Mononuclear cell (primary cell): Measurements from ENCODE around the gene SS18L1. TPM values are rescaled to one million over a fixed set of nuclear protein-coding genes. Genes with fewer than 3 reads are reported as not detected.
A peak's percentile ranks its signal among the peaks of the same experiment; 100 is the strongest.
"Not testable (repeated sequence)": the region's sequence is repeated elsewhere in the genome, so short reads cannot be mapped to it uniquely, and the experiment has no call there.

Experiments
- H3K27me3 ChIP-seq: 2 replicates; pipeline ENCODE4 v1.6.0; 2011; ENCODE audit warnings: low read length, control low read depth; ENCODE audit not compliant: insufficient read depth
- H3K4me1 ChIP-seq: 2 replicates; pipeline ENCODE4 v1.5.1; 2011; ENCODE audit warnings: mild to moderate bottlenecking, low read length, control low read depth; ENCODE audit not compliant: insufficient read depth
- H3K4me3 ChIP-seq: 2 replicates; pipeline ENCODE4 v1.5.1; 2011; ENCODE audit warnings: mild to moderate bottlenecking, low read length, moderate library complexity
- H3K9me3 ChIP-seq: 2 replicates; pipeline ENCODE4 v1.5.1; 2011; ENCODE audit warnings: low read depth, mild to moderate bottlenecking, control low read depth, low read length
- total RNA-seq: library from RNA; depleted of rRNA; stranded (reverse); fragments of >200 nt; gene quantifications from one replicate; pipeline ENCODE4 v1.2.3, GENCODE V29; 2012

The SS18L1 gene
- total RNA-seq, 1 donor = 6.3 TPM

DNA sequence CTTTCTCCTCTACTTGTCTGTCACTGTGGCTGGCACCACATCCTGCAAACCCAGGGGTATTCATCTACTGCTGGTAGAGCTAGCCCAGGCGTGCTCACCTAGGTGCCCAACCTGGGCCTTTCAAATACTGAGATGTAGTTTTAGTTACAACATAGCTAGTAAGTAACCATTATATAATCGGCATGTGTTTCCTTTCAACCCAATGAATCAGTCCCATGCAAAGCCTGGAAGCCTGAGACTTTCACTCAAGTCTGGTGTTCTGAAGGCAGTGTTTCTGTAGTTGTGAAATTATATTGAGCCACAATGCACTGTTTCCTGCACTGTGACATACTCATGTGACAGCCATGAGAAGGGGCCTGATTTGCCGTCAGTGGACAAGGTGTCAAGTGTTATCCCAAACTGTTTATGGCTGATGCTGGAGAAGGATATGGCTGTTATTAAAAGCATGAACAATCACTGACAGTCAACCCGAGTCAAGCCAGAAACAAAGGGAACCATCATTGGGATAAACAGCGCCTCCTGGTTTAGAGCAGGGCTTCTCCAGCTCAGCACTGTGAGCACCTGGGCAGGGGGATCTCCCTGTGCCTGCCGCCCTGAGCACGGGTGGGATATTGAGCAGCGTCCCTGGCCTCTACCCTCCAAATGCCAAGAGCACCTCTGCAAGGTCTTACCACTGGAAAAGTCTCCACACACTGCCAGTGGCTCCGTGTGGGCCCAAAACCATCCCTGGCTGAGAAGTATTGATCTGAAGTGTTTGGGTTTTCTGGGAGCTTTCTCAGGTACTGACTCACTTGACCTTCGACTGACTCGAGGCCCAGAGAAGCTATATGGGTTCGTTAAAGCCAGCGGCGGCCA is 1.9 kb upstream of the SS18L1 start:
- H3K4me1 ChIP-seq = peaks cover 34% of the 10 kb centered on the region
- H3K27me3 ChIP-seq = no peaks in the 10 kb centered on the region
- H3K4me3 ChIP-seq = peak overlapping the region; percentile 75
- no peaks in the 10 kb centered on the region for H3K9me3 ChIP-seq

DNA sequence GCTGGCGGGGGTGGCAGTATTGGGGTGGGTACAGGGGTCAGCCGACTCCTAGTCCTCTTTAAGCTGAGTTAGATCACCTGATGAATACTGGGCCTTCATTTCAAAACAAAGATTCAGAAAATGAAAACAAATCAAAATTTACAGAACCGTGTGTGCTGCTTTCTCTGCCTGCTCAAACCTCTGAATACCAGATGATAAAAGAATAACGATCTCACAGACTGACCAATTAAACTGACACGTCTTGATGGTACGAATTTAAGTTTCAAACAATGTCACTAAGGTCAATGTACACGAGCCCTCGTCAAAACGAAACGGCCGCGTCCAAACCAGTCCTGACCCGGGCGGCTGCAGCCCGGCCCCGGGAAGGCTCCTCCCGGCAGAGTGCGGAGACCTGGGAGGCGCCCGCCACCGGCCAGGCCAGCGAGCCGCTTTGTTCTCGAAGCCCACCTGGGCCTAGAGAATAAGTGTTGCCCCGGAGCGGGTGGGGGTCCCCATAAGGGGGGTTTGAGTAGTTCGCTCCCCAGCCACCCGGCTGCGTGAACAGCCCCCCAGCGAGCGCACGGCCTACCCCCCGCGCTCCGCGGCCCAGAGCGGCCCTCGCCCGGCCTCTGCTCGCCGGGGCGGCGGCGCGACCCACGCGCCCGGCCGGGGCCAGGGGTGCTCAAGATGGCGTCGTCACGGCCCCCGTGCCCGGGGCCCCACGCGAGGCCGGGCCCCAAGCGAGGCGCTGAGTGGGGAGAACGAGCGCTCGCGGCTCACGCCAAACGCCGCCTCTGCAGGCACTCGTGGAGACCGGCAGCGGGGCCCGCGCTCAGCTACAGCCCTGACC is 1.1 kb upstream of the SS18L1 start:
- Histone ChIP-seq H3K4me3 (peak overlapping the region; percentile 75), H3K4me1 (peaks cover 34% of the 10 kb centered on the region), H3K9me3 (no peaks in the 10 kb centered on the region), H3K27me3 (no peaks in the 10 kb centered on the region)

DNA sequence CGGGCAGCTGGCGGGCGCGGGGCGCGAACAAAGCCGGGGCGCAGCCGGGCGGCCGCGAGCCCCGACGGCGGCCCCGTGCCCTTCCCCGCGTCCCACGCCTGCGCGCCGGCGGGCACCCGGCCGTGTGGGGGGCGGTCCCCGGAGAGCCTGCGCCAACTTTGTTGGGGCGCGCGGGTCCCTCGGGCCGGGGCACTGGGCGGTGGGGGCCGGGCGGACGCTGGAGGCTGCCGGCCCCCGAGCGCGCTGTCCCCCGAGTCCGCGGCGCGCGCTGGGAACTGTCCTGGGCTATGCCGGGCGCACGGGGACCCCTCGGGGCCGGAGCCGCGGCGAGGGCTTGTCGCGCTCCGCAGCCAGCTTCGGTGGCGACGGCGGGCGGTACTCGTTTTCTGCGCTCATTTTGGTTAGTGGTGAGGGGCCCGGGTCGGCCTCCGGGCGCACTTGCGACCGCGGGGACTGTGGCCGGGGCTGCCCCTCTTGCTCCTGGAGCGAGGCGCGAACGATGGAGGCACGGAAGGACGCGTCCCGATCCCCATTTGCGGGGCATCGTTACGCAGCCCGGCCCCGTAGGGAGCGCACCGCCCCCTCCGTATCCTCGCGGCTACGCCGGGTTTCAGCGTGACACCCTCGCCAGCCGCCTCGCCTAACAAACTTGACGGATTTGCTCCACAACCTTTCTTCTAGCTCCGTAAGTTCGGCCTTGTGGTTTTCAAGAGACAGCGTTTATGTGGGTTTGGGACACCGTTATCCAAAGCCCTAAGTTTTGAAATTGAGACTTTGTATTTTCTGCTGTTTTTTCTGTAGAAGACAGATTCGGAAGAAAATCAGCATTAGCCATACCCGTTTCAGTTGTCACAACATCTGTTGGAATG is 622 bp downstream of the SS18L1 start:
- Histone ChIP-seq H3K4me3 (peak overlapping the region; percentile 75), H3K4me1 (peaks cover 34% of the 10 kb centered on the region), H3K9me3 (no peaks in the 10 kb centered on the region), H3K27me3 (no peaks in the 10 kb centered on the region)

DNA sequence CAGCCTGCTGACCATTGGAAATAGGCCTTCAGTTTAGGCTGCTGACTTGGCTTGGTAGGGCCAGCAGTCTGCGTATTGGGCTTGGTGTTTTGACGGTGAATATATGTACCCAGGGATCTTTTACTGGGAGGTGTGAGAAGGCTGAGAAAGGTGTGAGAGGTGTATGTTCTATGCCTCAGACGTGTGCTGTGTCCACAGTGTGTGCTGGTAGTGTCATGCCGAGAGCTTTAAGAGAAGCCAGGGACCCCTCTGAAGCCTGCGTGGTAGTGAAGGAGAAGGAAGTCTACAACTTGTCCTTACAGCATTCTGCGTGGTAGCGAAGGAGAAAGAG is 2.1 kb downstream of the SS18L1 start:
- Histone ChIP-seq H3K9me3 (no peaks in the 10 kb centered on the region), H3K27me3 (no peaks in the 10 kb centered on the region), H3K4me1 (peaks cover 29% of the 10 kb centered on the region), H3K4me3 (no peak overlapping the region)

DNA sequence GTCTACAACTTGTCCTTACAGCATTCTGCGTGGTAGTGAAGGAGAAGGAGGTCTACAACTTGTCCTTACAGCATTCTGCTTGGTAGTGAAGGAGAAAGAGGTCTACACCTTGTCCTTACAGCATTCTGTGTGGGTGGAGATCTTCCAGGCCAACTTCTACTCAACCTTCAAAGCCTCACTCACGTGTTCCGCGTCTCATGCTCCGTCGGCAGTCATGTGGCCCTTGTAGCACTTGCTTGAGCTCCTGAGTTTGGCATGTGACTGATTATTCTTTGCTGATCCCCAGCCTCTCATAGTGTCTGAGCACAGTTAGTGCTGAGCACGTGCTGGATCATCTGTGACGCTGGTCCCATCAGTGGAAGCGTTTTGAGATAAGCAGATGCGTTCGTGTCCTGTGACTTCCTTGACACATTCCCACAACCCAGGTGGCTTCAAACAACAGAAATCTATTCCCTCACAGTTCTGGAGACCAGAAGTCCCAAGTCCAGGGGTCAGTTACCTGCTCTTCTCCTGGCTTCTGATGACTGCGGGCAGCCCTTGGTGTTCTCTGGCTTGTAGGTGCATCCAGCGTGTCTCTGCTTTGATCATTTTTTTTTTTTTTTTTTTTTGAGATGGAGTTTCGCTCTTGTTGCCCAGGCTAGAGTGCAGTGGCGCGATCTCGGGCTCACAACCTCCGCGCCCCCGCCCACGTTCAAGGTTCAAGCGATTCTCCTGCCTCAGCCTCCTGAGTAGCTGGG is 2.6 kb downstream of the SS18L1 start:
- Histone ChIP-seq H3K9me3 (no peaks in the 10 kb centered on the region), H3K27me3 (no peaks in the 10 kb centered on the region), H3K4me3 (no peak overlapping the region), H3K4me1 (peaks cover 24% of the 10 kb centered on the region)

DNA sequence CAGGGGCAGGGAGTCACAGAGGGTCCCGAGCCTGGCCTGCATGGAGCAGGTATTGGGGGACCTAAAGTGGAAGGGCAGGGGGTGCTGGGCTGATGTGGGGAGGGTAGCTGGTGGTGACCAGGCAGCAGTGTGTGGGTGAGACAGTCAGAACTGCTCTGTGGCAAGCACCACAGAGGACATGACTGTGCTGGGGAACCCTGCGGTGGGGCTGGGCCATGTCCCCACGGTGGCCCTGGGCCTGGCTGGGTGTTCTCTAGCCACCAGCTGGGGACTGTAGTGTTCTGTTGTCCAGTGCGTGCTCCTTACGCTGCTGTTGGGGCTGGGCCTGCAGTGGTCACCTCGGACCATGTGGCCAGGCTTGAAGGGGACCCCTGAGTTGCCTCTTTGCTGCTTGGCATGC is 3.6 kb downstream of the SS18L1 start:
- Histone ChIP-seq H3K9me3 (no peaks in the 10 kb centered on the region), H3K4me1 (peaks cover 14% of the 10 kb centered on the region), H3K27me3 (no peaks in the 10 kb centered on the region), H3K4me3 (no peak overlapping the region)

DNA sequence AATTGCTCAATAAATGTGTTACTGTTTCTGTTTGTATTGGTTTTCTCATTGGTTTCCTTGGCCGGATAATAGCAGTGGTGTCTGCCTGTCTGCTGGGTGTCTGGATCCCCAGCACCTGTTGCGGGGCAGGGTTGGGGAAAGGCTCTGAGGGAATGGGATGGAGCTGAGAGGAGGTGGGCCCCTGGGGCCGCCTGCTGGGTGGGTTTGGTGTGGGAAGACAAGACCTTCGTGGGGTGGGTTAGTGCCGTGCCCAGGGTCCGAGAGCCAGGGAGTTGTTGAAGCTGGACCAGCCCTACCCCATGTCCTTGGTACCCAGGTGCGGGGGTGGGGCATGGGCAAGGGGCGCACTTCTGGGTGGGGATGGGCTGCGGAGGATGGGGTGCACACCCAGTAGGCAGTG is 4.0 kb downstream of the SS18L1 start:
- Histone ChIP-seq H3K27me3 (no peaks in the 10 kb centered on the region), H3K9me3 (no peaks in the 10 kb centered on the region), H3K4me3 (no peak overlapping the region), H3K4me1 (peaks cover 10% of the 10 kb centered on the region)

DNA sequence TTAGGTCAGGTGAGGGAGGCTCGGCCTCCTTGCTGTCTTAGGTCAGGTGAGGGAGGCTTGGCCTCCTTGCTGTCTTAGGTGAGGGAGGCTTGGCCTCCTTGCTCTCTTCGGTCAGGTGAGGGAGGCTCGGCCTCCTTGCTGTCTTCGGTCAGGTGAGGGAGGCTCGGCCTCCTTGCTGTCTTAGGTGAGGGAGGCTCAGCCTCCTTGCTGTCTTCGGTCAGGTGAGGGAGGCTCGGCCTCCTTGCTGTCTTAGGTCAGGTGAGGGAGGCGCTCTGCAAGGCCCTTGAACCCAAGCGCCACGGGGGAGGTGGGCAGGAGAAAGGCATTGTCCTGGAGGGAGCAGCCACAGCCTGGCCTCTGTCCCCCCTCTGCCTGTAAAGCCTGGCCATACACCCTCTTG is 4.8 kb downstream of the SS18L1 start:
- not testable (repeated sequence) for H3K27me3 ChIP-seq, H3K9me3 ChIP-seq, H3K4me3 ChIP-seq
- H3K4me1 ChIP-seq = peaks cover 10% of the 10 kb centered on the region

DNA sequence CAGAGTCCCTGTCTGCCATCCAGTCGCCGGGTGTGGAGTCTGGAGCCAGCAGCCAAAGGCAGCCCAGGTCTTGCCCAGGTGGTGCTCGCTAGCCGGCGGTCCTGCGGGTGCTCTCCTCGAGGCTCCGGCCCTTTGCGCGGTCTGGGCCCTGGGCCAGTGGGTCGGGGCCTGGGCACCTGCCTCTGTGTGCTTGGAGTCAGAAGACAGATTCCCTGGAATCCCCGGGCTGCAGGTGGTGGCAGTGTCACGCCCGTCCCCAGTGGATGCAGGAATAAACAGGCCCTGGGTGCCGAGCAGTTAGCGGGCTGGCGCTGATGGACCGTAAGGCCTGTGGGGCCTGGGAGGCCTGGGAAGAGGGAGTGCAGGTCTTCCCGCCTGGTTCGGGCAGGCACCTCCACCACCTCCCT is 5.3 kb downstream of the SS18L1 start:
- Histone ChIP-seq H3K9me3 (no peaks in the 10 kb centered on the region), H3K27me3 (no peaks in the 10 kb centered on the region), H3K4me1 (peaks cover 10% of the 10 kb centered on the region), H3K4me3 (no peak overlapping the region)

DNA sequence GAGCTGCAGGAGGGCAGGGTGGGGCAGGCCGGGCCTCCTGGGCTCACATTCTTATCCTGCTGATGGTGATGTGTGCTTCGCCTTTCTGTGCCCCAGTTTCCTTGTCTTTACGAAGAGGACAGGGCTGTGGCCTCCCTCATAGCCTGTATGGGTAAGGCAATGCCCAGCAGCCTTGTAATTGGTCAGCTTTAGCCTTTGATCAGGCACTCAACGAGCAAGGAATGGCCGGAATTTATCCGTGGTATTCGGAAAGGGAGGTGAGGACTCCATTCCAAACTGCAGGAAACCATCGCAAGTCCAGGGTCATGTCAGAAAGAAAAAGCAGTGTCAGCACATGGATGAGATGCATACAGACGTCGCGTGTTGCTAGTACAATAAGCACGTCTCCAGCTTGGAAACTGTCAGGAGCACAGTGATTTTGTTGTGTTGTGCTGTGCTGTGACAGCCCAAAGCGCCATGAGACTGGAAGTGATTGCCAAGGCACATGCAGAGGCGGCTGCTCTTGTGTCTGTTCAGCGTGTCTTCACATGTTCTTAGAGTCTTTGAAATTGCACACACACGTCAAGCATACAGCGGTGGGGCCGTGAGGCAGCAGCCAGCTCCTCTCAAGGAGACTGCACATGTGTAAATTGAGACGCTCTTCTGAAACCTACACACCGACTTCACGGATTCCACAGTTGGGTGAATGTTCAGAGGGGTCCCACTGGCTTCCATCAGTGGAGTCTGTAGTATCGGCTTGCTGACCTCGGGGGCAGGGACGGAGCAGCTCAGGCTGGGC is 6.2 kb downstream of the SS18L1 start:
- Histone ChIP-seq H3K4me1 (peaks cover 5% of the 10 kb centered on the region), H3K4me3 (no peak overlapping the region), H3K27me3 (no peaks in the 10 kb centered on the region), H3K9me3 (no peaks in the 10 kb centered on the region)

DNA sequence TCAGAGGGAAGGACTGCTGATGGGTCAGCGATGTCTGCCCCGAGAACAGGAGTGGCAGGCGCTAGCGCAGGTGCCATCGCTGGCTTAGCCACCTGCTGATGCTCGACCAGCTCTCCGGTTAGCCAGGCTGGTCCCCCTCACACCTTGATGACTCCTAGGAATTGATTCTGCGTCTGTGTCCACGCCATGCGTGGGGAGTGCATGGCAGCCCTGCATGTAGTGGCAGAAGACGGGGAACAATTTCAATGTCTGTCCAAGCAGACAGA is 6.7 kb downstream of the SS18L1 start:
- no peaks in the 10 kb centered on the region for H3K27me3 ChIP-seq

DNA sequence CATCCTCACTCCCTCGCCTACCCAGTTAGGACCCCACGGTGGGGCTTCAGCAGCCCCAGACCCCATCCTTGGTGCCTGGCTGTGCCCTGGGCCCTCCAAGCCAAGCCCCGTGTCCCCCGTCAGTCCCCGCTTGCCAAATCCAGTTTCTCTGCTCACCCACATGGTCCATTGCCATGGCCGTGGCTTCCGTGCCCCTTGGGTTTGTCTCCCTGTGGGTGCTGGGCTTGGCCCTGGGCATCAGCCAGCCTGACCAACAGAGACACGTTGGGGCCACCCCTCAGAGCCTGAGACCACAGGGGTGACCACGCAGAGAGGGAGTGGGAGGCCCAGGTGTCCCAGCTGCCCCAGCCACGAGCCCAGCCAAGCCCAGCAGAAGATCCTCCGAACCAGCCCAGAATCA is 7.7 kb downstream of the SS18L1 start:
- Histone ChIP-seq H3K4me3 (no peak overlapping the region), H3K9me3 (no peaks in the 10 kb centered on the region), H3K27me3 (no peaks in the 10 kb centered on the region), H3K4me1 (no peaks in the 10 kb centered on the region)

More for the DNA sequence above, 6.7 kb downstream of the SS18L1 start:
- H3K4me3 ChIP-seq = no peak overlapping the region
- H3K4me1 ChIP-seq = peaks cover under 1% of the 10 kb centered on the region
- H3K9me3 ChIP-seq = no peaks in the 10 kb centered on the region

DNA sequence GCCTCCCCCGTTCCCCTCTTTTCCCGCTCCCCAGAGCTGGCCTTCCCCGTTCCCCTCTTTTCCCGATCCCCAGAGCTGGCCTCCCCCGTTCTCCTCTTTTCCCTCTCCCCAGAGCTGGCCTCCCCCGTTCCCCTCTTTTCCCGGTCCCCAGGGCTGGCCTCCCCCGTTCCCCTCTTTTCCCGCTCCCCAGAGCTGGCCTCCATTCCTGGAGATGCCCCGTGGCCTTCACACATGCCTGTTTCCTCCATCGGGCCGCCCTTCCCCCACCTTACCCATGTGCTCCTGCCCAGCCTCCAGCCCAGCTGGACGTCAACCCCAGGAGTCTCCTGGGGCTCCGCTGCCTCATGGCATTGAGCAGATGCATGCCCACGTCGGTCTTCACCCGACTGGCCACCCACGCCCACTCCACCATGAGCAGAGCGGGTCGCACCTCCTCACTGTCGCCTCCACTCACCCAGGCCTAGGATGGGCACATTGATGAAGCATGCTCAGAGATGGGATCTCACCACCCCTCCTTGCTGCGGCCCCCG is 8.3 kb downstream of the SS18L1 start:
- H3K9me3 ChIP-seq = no peaks in the 10 kb centered on the region
- no peaks in the 10 kb centered on the region for H3K27me3 ChIP-seq
- peaks cover 4% of the 10 kb centered on the region for H3K4me1 ChIP-seq
- H3K4me3 ChIP-seq = no peak overlapping the region
